OCI-LY1 (cell line): ENCODE results near the gene EIF4ENIF1.
A peak's percentile ranks its signal among the peaks of the same experiment; 100 is the strongest.

Source experiments
- H2AFZ ChIP-seq: fragments of 200-600 bp; sonication (generic), shearing (Covaris generic); 2 replicates; pipeline ENCODE4 v1.6.0; 2014; ENCODE audit warnings: antibody characterized with exemption, mild to moderate bottlenecking, low read length
- H3F3A ChIP-seq: fragments of 200-600 bp; sonication (generic), shearing (Covaris generic); 2 replicates; pipeline ENCODE4 v1.6.0; 2014; ENCODE audit warnings: mild to moderate bottlenecking, antibody characterized with exemption, low read length, moderate library complexity; ENCODE audit not compliant: insufficient read depth
- H3K27ac ChIP-seq: fragments of 200-600 bp; sonication (generic); 2 replicates; pipeline ENCODE4 v1.5.1; 2014; ENCODE audit warnings: low read length, mixed run types, mild to moderate bottlenecking, low read depth; ENCODE audit not compliant: poor library complexity, severe bottlenecking
- H3K27me3 ChIP-seq: fragments of 200-600 bp; sonication (generic); 2 replicates; pipeline ENCODE4 v1.6.0; 2014; ENCODE audit warnings: antibody characterized with exemption, mild to moderate bottlenecking, low read length, moderate library complexity; ENCODE audit not compliant: insufficient read depth
- H3K36me3 ChIP-seq: fragments of 200-600 bp; sonication (generic); 2 replicates; pipeline ENCODE4 v1.6.1; 2014; ENCODE audit warnings: mild to moderate bottlenecking, antibody characterized with exemption, low read length, moderate library complexity, mixed read lengths; ENCODE audit not compliant: insufficient read depth
- H3K4me1 ChIP-seq: fragments of 200-600 bp; sonication (generic); 2 replicates; pipeline ENCODE4 v1.5.1; 2014; ENCODE audit warnings: mild to moderate bottlenecking, low read length, moderate library complexity; ENCODE audit not compliant: insufficient read depth, severe bottlenecking
- H3K4me2 ChIP-seq: fragments of 200-600 bp; sonication (generic), shearing (Covaris generic); 2 replicates; pipeline ENCODE4 v1.6.1; 2014; ENCODE audit warnings: low read length
- H3K4me3 ChIP-seq: fragments of 200-600 bp; sonication (generic); 2 replicates; pipeline ENCODE4 v1.5.1; 2014; ENCODE audit warnings: low read length, low read depth, mild to moderate bottlenecking, mixed read lengths; ENCODE audit not compliant: poor library complexity, severe bottlenecking
- H3K79me2 ChIP-seq: fragments of 200-600 bp; shearing (Covaris generic); 2 replicates; pipeline ENCODE4 v1.6.1; 2016; ENCODE audit warnings: mixed run types, low read length, mixed read lengths; ENCODE audit not compliant: insufficient read depth
- H3K9ac ChIP-seq: fragments of 200-600 bp; sonication (generic), shearing (Covaris generic); 2 replicates; pipeline ENCODE4 v1.6.1; 2014; ENCODE audit warnings: mild to moderate bottlenecking, low read length, mixed read lengths
- H3K9me2 ChIP-seq: fragments of 200-600 bp; sonication (generic), shearing (Covaris generic); 2 replicates; pipeline ENCODE4 v1.6.1; 2014; ENCODE audit warnings: low read depth, mild to moderate bottlenecking, low read length, mixed read lengths
- H3K9me3 ChIP-seq: fragments of 200-600 bp; shearing (Covaris generic); 2 replicates; pipeline ENCODE4 v1.6.1; 2014; ENCODE audit warnings: low read length, mixed read lengths
- H4K20me1 ChIP-seq: fragments of 200-600 bp; sonication (generic), shearing (Covaris generic); 2 replicates; pipeline ENCODE4 v1.6.0; 2016; ENCODE audit warnings: mild to moderate bottlenecking, low read length; ENCODE audit not compliant: insufficient read depth
- EZH2 ChIP-seq: fragments of 200-600 bp; sonication (generic), shearing (Covaris generic); IDR thresholded peaks from 2 replicates; pipeline ENCODE4 v1.8.0; 2017; ENCODE audit warnings: borderline replicate concordance, mixed run types, mild to moderate bottlenecking, antibody characterized with exemption, low read length, moderate library complexity, mixed read lengths
- TF ChIP-seq, protein P1 (sequence below): fragments of 200-600 bp; sonication (generic), shearing (Covaris generic); IDR thresholded peaks from 2 replicates; pipeline ENCODE4 v1.5.1; 2017; ENCODE audit warnings: mild to moderate bottlenecking, antibody characterized with exemption, low read length, moderate library complexity, mixed read lengths

Gene EIF4ENIF1

DNA sequence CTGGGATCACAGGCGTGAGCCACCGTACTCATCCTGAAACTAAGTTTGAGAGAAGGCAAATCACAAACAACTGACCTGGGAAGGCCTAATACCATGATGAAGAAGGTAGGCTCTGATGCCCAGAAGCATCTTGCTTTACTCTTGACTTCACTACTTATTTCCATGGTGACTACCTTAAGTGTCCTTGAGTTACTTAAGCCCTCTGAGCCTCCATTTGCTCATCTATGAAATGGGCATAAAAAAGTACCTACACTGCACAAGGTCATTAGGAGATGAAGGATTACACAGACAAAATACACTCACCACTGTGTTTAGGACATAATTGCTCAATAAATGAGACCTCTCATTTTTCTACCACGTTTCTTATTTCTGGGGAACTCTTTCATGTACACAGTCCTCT, 27.9 kb downstream of the EIF4ENIF1 start:
- Histone ChIP-seq H3K27me3 (no peaks in the 10 kb centered on the region), H3K36me3 (peaks cover 93% of the 10 kb centered on the region), H3F3A (no peaks in the 10 kb centered on the region), H3K79me2 (no peaks in the 10 kb centered on the region), H4K20me1 (no peaks in the 10 kb centered on the region), H3K27ac (no peak overlapping the region), H3K4me1 (no peaks in the 10 kb centered on the region), H2AFZ (no peak overlapping the region), H3K4me2 (no peak overlapping the region), H3K9me2 (no peaks in the 10 kb centered on the region), H3K4me3 (no peak overlapping the region), H3K9me3 (no peaks in the 10 kb centered on the region), H3K9ac (no peak overlapping the region)
- TF ChIP-seq, protein P1, sequence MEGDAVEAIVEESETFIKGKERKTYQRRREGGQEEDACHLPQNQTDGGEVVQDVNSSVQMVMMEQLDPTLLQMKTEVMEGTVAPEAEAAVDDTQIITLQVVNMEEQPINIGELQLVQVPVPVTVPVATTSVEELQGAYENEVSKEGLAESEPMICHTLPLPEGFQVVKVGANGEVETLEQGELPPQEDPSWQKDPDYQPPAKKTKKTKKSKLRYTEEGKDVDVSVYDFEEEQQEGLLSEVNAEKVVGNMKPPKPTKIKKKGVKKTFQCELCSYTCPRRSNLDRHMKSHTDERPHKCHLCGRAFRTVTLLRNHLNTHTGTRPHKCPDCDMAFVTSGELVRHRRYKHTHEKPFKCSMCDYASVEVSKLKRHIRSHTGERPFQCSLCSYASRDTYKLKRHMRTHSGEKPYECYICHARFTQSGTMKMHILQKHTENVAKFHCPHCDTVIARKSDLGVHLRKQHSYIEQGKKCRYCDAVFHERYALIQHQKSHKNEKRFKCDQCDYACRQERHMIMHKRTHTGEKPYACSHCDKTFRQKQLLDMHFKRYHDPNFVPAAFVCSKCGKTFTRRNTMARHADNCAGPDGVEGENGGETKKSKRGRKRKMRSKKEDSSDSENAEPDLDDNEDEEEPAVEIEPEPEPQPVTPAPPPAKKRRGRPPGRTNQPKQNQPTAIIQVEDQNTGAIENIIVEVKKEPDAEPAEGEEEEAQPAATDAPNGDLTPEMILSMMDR = no peak
- no peak for TF ChIP-seq EZH2

DNA sequence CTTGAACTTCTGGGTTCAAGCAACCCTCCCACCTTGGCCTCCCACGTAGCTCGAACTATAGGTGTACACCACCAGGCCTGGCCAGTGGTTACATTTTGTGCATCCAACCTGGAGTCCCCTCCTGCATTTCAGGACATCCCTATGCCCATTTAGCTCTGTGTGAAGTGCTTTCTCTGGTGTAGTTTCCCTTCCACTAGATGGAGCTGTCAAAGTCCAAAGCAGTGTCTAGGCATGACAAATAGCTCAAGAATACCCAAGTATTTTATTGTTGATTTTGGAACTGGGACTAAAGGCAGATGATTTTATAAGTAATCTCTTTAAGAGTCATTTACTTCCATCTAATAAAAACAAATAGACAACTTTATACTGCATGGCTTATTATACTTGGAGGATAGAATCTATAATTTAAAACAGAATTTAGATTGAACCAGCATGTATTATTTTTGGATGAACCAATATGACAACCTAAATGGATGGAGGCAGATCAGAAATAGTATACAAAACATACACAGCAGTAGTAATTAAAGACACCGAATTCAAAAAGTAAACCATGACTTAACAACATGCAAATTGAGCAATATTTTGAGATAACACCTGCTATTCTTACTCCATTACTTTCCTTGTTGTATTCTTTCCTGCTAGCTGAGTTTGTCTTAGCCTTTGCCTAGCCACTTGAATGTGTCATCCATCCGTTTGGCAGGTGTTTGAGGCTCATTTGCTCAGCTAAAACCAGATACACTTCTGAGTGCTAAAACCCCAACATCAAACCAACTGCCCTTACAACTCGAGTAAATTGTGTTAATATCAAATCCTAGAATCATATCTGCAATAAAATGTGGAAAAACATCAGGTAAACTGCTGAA, 37.7 kb downstream of the EIF4ENIF1 start:
- TF ChIP-seq, protein P1 = peak; percentile 66
- no peak for TF ChIP-seq EZH2
- Histone ChIP-seq H4K20me1 (no peaks in the 10 kb centered on the region), H3K36me3 (peaks cover 80% of the 10 kb centered on the region), H3K9me2 (no peaks in the 10 kb centered on the region), H3K4me3 (no peak overlapping the region), H3K4me1 (peaks cover 11% of the 10 kb centered on the region), H3K4me2 (no peak overlapping the region), H3K79me2 (no peaks in the 10 kb centered on the region), H3K27ac (no peak overlapping the region), H3K9me3 (no peaks in the 10 kb centered on the region), H2AFZ (no peak overlapping the region), H3K27me3 (no peaks in the 10 kb centered on the region), H3F3A (peaks cover 5% of the 10 kb centered on the region; the same call in 1 of the 2 replicates), H3K9ac (no peak overlapping the region)

DNA sequence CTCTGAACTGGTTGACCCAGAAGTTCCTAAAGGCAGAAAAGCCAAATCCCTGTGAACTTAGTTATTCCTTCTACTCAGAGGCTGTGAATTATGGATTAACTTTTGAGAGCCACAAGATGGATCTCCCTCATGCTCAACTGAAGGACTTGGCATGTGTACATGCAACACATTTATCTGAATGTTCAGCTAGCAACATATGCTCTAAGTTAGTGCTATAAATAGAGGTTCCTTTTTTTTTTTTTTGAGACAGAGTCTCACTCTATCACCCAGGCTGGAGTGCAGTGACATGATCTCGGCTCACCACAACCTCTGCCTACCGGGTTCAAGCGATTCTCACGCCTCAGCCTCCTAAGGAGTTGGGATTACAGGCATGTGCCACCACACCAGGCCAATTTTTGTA, 40.1 kb downstream of the EIF4ENIF1 start:
- Histone ChIP-seq H3K4me3 (no peak overlapping the region), H3K9me2 (no peaks in the 10 kb centered on the region), H4K20me1 (no peaks in the 10 kb centered on the region), H3K27me3 (no peaks in the 10 kb centered on the region), H3K27ac (peak overlapping the region; percentile 48), H3K36me3 (peaks cover 84% of the 10 kb centered on the region), H3K9ac (no peak overlapping the region), H2AFZ (no peak overlapping the region), H3K4me2 (no peak overlapping the region), H3K9me3 (no peaks in the 10 kb centered on the region), H3K4me1 (peaks cover 11% of the 10 kb centered on the region), H3K79me2 (no peaks in the 10 kb centered on the region), H3F3A (peaks cover 5% of the 10 kb centered on the region; the same call in 1 of the 2 replicates)
- TF ChIP-seq EZH2 = no peak
- TF ChIP-seq, protein P1 = no peak
